K562 (cell line): ENCODE results near the gene IGFALS. TPM values are rescaled to one million over a fixed set of nuclear protein-coding genes. Genes with fewer than 3 reads are reported as not detected.

Experiments
- ATAC-seq: fragments of 200-7000 bp; cut with Tn5 transposase; 3 replicates; pipeline ENCODE4 v1.9.1; 2020; ENCODE audit warnings: moderate library complexity
- BruUV-seq: library from RNA; stranded (reverse); fragments of 400-500 nt; replicated peaks from 2 replicates; lab custom pipeline; 2021; lab: Mats Ljungman, UMichigan
- CTCF ChIA-PET: fragments of 300-600 bp; formaldehyde crosslinking; extraction: SDS; loops from one replicate; lab custom pipeline; 2021; ENCODE audit warnings: low intra/inter-chr PET ratio; lab: Yijun Ruan, JAX
- POLR2A ChIA-PET: fragments of 300-600, 350-650 bp; sonication (Branson Sonifier 250); formaldehyde crosslinking; extraction: SDS; loops from one replicate; lab custom pipeline; 2021; ENCODE audit warnings: antibody characterized with exemption, inconsistent platforms; lab: Yijun Ruan, JAX
- DNase-seq, 4 experiments: peaks; one replicate each; pipeline versions ENCODE4 v3.0.0 to v3.0.0-alpha.2; 2011 to 2018; ENCODE audit warnings: low spot score in 3 of 4, mixed read lengths in 3 of 4; ENCODE audit errors: extremely low read depth in 1 of 4
- FAIRE-seq: peaks from 2 replicates; lab custom pipeline; 2011; peaks lifted over from hg19 to GRCh38; lab: Jason Lieb, UNC
- H2AFZ ChIP-seq: 2 replicates; pipeline ENCODE4 v1.6.0; 2011; ENCODE audit warnings: low read depth, low read length, control low read depth, inconsistent platforms
- H3K27ac ChIP-seq: fragments of 200-600 bp; 3 replicates; pipeline ENCODE4 v1.8.0; 2011; ENCODE audit warnings: low read depth, mild to moderate bottlenecking, control low read depth, inconsistent platforms, low read length, moderate library complexity, mixed read lengths; ENCODE audit errors: extremely low read depth
- H3K27me3 ChIP-seq, 2 experiments: fragments of 300-600 bp in 1 of 2; 2 replicates in 1 of 2; 3 replicates in 1 of 2; pipeline versions ENCODE4 v1.6.0 to v1.8.0; 2011; ENCODE audit warnings: inconsistent platforms in 2 of 2, low read length in 2 of 2, mild to moderate bottlenecking in 1 of 2, mixed read lengths in 1 of 2, moderate library complexity in 1 of 2; ENCODE audit not compliant: control insufficient read depth in 2 of 2, insufficient read depth in 2 of 2
- H3K36me3 ChIP-seq: fragments of 300-600 bp; 3 replicates; pipeline ENCODE4 v1.8.0; 2011; ENCODE audit warnings: mild to moderate bottlenecking, low read length, inconsistent platforms; ENCODE audit not compliant: control insufficient read depth, insufficient read depth
- H3K4me1 ChIP-seq, 2 experiments: fragments of 200-600 bp in 1 of 2; replicated peaks in 1 of 2; 2 replicates in 1 of 2; 3 replicates in 1 of 2; pipeline versions ENCODE4 v1.5.1 to v1.8.0; 2011; ENCODE audit warnings: inconsistent platforms in 2 of 2, low read length in 2 of 2, mild to moderate bottlenecking in 1 of 2, mixed read lengths in 1 of 2, moderate library complexity in 1 of 2; ENCODE audit not compliant: control insufficient read depth in 2 of 2, insufficient read depth in 2 of 2
- H3K4me2 ChIP-seq: 2 replicates; pipeline ENCODE4 v1.6.1; 2011; ENCODE audit warnings: low read length, control low read depth, inconsistent platforms, mixed read lengths; ENCODE audit not compliant: insufficient read depth
- H3K4me3 ChIP-seq: fragments of 200-600 bp; sonication (generic), shearing (Covaris generic); 2 replicates; pipeline ENCODE4 v1.5.1; 2016; ENCODE audit warnings: control low read depth, inconsistent platforms
- H3K79me2 ChIP-seq: fragments of 200-600 bp; 3 replicates; pipeline ENCODE4 v1.8.0; 2011; ENCODE audit warnings: low read length, inconsistent platforms; ENCODE audit not compliant: control insufficient read depth, insufficient read depth
- H3K9ac ChIP-seq, 2 experiments: 2 replicates each; pipeline versions ENCODE4 v1.6.0 to v1.6.1; 2011; ENCODE audit warnings: low read depth in 2 of 2, low read length in 2 of 2, control low read depth in 1 of 2, inconsistent platforms in 1 of 2, mild to moderate bottlenecking in 1 of 2, mixed read lengths in 1 of 2; ENCODE audit not compliant: insufficient read depth in 1 of 2
- H3K9me1 ChIP-seq: one replicate; pipeline ENCODE4 v1.6.0; 2011; ENCODE audit warnings: inconsistent platforms, mild to moderate bottlenecking, low read length, moderate library complexity; ENCODE audit not compliant: control insufficient read depth, insufficient read depth
- H3K9me3 ChIP-seq: replicated peaks from 2 replicates; pipeline ENCODE4 v1.5.1; 2011; ENCODE audit warnings: low read depth, low read length, inconsistent platforms; ENCODE audit not compliant: control insufficient read depth, insufficient read depth
- H4K20me1 ChIP-seq: replicated peaks from 2 replicates; pipeline ENCODE4 v1.6.1; 2011; ENCODE audit warnings: low read length, inconsistent platforms, mixed read lengths; ENCODE audit not compliant: control insufficient read depth, insufficient read depth
- ELF4 ChIP-seq: fragments of 450-650 bp; formaldehyde crosslinking; IDR thresholded peaks from 2 replicates; pipeline ENCODE4 v1.4.0; 2022; ENCODE audit warnings: missing genetic modification characterization
- ETS1 ChIP-seq: conservative IDR thresholded peaks from 2 replicates; pipeline ENCODE4 v1.6.1; 2011; ENCODE audit warnings: low read depth, mild to moderate bottlenecking, low read length; ENCODE audit not compliant: control insufficient read depth
- HMG20A ChIP-seq: fragments of 450-650 bp; formaldehyde crosslinking; conservative IDR thresholded peaks from 2 replicates; pipeline ENCODE4 v1.4.0; 2020; ENCODE audit warnings: mild to moderate bottlenecking, mixed read lengths
- USF1 ChIP-seq: sonication (generic); formaldehyde crosslinking; IDR thresholded peaks from 2 replicates; pipeline ENCODE4 v1.9.0; 2022; ENCODE audit warnings: mild to moderate bottlenecking, missing genetic modification reagents
- ZNF311 ChIP-seq: fragments of 250-450 bp; sonication (Bioruptor Pico); IDR thresholded peaks from 2 replicates; pipeline ENCODE4 v1.4.0; 2020; ENCODE audit warnings: mild to moderate bottlenecking, moderate library complexity
- WGBS: fragments of 100-300 bp; shearing (Covaris generic); methylation state at CpG from one replicate; pipeline ENCODE4 v1.1.6; 2016; ENCODE audit warnings: low coverage, mixed read lengths; ENCODE audit not compliant: insufficient coverage; ENCODE audit errors: missing lambda C conversion rate; 5-methylcytosine and 5-hydroxymethylcytosine counted together
- in situ Hi-C: fragments of 300-500 bp; cut with MboI; formaldehyde crosslinking; loops from 4 replicates; pipeline ENCODE4 v1.15.0; 2018; ENCODE audit warnings: inconsistent platforms, mixed read lengths
- intact Hi-C: fragments of 100-400 bp; cut with micrococcal nuclease; formaldehyde crosslinking; loops from 2 replicates; pipeline ENCODE4 v1.14.2; 2022
- polyA plus RNA-seq, 8 experiments: library from polyadenylated mRNA; depleted of rRNA in 4 of 8; stranded (reverse) in 5 of 8; unstranded in 3 of 8; fragments of >200 nt; fragmentation: Nextera tagmentation in 2 of 8; fragmentation: Illumina TruSeq in 1 of 8; extraction: Ambion mirVana in 2 of 8; extraction: Trizol in 1 of 8; gene quantifications; 2 replicates each; pipeline versions ENCODE4 v1.2.1 to v1.2.3, GENCODE V29; 2011 to 2014; ENCODE audit warnings: inconsistent platforms in 1 of 8, missing spikeins in 1 of 8
- total RNA-seq, 7 experiments: library from RNA; depleted of rRNA in 6 of 7; stranded (reverse); fragments of >200 nt in 6 of 7; fragmentation: Illumina TruSeq in 2 of 7; extraction: Trizol in 2 of 7; gene quantifications; 2 replicates each; pipeline versions ENCODE4 v1.2.1 to v1.2.3, GENCODE V29; 2011 to 2021; ENCODE audit warnings: low replicate concordance in 1 of 7

IGFALS gene
- total and polyA plus RNA-seq, 9 of the 15 experiments (the other 6 are each of a cell fraction or from before 2014, with no cell fraction given): not detected

- peaks cover 31 to 42% of the 10 kb centered on the region in 2 experiments for H3K4me1 ChIP-seq
- peaks cover 9% of the 10 kb centered on the region for H4K20me1 ChIP-seq
- in situ Hi-C loops (no loop called here), intact Hi-C loops (no loop called here)
- CTCF ChIA-PET: no interaction called here
- H3K9ac ChIP-seq: no peak overlapping the region
- FAIRE-seq (no peak), DNase-seq (no peak), ATAC-seq (no peak)
- H3K79me2 ChIP-seq: peaks cover 21% of the 10 kb centered on the region
- H3K9me3 ChIP-seq: no peaks in the 10 kb centered on the region
- TF ChIP-seq USF1 (CRISPR knock-in tag) (no peak), ELF4 (CRISPR knock-in tag) (no peak), HMG20A (CRISPR knock-in tag) (no peak), ZNF311 (CRISPR knock-in tag) (no peak), ETS1 (no peak)
- BruUV-seq: no TSS peak
- peak overlapping the region; percentile 6; the same call in 1 of the 2 replicates for H3K4me2 ChIP-seq
- 63% methylated on average over 3 of the region's 3 CpGs for WGBS
- no peak overlapping the region for H3K4me3 ChIP-seq
- no peaks in the 10 kb centered on the region for H3K27me3 ChIP-seq
- no peaks in the 10 kb centered on the region for H3K9me1 ChIP-seq
- POLR2A ChIA-PET: interaction anchor here (1.0 kb wide), 1 partner anchor 8 kb away, joined by 3 read pairs; no protein-coding TSS in a partner anchor
- H3K36me3 ChIP-seq: peaks cover 13% of the 10 kb centered on the region; the same call in 2 of the 3 replicates
- H3K27ac ChIP-seq: no peak overlapping the region
- no peak overlapping the region for H2AFZ ChIP-seq
Observed at GRCh38 chr16:1830213-1830612, 36.7 kb upstream of the IGFALS start.
